CD4-positive, alpha-beta T cell treated with Interleukin-6 at 100 ng/mL for 8 hours (primary cell): ENCODE measurements around the gene OR56A3.

Experiments
- DNase-seq: peaks from one replicate; pipeline ENCODE4 v3.0.0-alpha.2; 2020; ENCODE audit warnings: mixed read lengths, low spot score

Gene OR56A3

DNA sequence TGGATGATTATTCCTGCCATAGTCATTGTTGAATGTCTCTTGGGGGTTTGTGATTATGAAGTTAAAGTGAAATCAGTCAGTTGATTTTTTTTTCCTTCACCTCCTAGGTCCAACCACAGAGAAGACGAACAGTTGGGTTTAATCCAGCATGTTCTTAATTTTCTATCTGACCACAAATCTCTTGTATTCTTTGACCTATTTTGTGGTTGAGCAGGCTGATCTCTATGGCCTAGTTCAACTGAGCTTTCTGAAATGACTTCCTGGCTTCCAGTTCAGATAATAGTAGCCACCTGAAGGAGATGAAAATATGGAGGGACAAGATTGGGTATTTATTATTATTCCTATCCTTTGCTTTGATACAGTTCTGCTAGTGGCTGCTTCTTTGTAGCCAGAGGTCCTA is 31.5 kb downstream of the OR56A3 start:
- no peak for DNase-seq

DNA sequence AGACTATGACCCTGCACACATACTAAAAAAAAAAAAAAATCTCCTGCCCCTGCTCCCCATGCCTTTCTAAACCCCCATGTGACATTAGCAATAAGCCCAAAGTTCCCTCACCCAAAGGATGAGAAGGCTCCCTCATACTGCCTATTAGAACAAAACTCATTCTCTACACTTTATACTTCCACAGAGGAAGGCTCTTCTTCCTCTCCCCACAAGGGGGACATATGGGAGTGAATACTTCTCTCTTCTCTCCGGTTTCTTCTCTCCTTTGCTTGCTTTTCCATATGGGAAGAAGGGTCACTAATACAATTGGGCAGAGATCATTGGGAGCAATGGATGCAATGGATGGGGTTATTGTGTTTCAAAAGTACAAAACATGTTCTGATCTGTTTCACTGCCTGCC is 41.4 kb downstream of the OR56A3 start:
- DNase-seq = no peak

DNA sequence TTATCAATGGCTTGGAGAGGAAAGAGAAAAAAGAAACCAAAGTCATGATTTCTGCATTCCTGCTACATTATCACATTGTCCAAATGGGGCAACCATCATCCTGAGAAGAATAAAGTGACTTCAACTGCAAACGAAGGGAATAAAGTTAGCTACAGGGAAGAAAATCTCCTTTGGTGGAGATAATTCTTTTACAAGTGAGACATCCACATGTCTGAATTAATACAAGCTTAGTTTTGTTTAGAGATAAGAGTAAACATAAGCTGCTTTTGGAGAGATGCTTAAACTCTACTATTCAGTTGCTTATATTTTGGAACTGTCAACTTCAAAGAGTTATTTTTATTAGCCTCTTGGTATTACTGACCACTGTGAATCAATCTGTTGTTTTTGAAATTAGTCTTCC is 44.8 kb downstream of the OR56A3 start, which contains the start of gene OR52L1:
TSS of gene OR52L1 (minus strand) at position 101 of the 400 bp plus-strand sequence. CDS start at position 46, 55 bp downstream.
- DNase-seq = no peak

DNA sequence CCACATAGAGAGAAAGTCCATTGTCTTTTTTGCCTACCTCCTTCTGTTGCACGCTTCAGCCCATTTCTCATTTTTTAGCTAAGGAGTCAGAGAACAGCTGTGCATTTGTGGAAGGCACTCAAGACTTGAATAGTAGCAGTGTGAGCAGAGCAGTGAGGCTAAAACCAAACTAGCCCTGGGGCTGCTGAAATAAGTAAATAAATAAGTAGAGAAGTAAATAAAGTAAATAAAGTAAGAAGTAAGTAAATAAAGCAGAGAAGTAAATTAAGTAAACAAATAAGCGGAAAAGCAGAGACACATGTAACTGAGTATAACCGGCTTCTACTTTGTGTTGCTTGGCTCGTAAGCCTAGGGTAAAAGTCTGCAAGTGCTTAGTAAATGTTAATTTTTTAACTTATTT is 47.2 kb downstream of the OR56A3 start:
- no peak for DNase-seq

DNA sequence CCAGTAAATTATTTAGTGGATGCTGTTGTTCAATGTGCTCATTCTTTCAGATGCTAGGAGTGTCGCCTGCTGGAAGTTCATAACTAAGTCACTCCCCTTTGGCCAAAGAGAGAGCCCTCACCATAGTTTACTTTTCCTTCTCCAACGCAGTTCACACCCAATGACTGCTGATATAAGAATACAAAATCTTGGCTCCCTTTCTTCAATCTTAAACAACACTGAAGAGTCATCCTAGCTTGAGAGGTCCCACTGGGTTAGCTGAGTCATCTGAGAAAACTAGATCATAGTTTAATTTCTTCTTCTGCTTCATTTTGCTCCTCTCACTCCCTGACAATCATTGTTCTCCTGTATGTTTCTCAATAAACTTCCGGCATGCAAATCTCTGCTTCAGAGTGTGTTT is 50.1 kb downstream of the OR56A3 start:
- DNase-seq = no peak

DNA sequence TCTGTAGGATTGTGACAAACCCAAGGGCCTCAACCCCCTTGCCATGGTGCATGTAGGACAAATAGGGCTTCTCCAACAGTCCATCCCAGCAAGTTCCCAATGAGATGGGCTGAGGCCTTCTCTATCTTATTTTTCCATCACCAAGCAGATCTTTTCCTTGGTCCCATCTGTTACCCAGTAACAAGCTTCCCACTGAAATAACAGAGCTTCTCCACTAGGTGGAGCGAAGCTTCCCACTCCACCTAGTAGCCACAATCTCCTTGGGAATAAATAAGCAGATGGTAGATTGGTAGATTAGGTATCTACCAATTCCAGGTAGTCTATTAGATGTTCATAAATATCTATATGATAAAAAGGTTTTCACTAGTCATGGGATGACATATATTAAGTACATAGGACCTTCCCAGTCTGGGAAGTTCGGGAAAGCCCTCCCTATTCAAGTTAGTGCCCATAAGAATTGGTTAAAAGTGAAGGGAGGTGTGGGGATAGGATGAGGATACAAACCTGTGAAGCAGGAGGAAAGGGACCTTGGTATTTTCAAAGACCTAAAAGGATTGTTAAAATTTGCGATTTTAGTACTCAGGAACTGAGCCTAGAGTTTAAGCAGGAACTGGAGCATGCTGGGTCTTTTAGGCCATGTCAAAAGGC is 50.7 kb downstream of the OR56A3 start:
- DNase-seq = no peak

DNA sequence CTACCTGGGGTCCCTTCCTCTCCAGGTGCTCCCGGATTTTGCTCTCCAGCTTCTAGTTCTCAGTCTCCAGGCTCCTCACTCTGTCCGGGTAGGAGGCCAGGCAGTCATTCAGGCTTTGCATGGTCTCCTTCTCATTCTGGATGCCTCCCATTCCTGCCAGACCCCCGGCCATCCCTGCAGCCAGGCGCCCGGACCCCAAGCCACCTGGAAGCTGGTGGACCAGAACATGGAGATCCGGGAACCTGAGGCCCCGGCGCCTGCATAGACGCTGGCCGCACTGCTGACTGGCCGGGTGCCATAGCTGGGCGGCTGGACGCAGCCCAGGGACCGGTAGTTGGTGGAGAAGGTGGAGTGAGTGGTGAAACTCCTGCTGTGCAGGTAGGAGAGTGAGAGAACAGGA is 52.7 kb downstream of the OR56A3 start:
- no peak for DNase-seq
